Measurements from ENCODE around the gene MCC.

MCC gene

GRCh38 chr5:113358696-113359095 is 129.6 kb downstream of the MCC start:
- Histone ChIP-seq H3K9me3 (ENCODE audit: control insufficient read depth, low read length) (no peaks in the 10 kb centered on the region), H3K27ac (ENCODE audit: insufficient read depth, low read length, poor library complexity, severe bottlenecking) (no peak overlapping the region), H3K27me3 (replicated peaks; ENCODE audit: control insufficient read depth, insufficient read depth, low read length, poor library complexity, severe bottlenecking) (no peaks in the 10 kb centered on the region), H3K36me3 (ENCODE audit: control insufficient read depth, insufficient read depth, low read length) (no peaks in the 10 kb centered on the region), H3K4me1 (ENCODE audit: control insufficient read depth, insufficient read depth, low read length, poor library complexity, severe bottlenecking) (no peaks in the 10 kb centered on the region), H3K4me3 (ENCODE audit: insufficient read depth, low read depth, low read length, poor library complexity, severe bottlenecking) (no peak overlapping the region)
- DNase-seq, result no peak

GRCh38 chr5:113357696-113358476 is 130.4 kb downstream of the MCC start:
- Histone ChIP-seq H3K9me3 (ENCODE audit: control insufficient read depth, low read length) (no peaks in the 10 kb centered on the region), H3K4me1 (ENCODE audit: control insufficient read depth, insufficient read depth, low read length, poor library complexity, severe bottlenecking) (no peaks in the 10 kb centered on the region), H3K27me3 (replicated peaks; ENCODE audit: control insufficient read depth, insufficient read depth, low read length, poor library complexity, severe bottlenecking) (no peaks in the 10 kb centered on the region), H3K4me3 (ENCODE audit: insufficient read depth, low read depth, low read length, poor library complexity, severe bottlenecking) (no peak overlapping the region), H3K36me3 (ENCODE audit: control insufficient read depth, insufficient read depth, low read length) (no peaks in the 10 kb centered on the region), H3K27ac (ENCODE audit: insufficient read depth, low read length, poor library complexity, severe bottlenecking) (no peak overlapping the region)
- no peak for DNase-seq

GRCh38 chr5:113356487-113356886 is 131.8 kb downstream of the MCC start:
- no peak for DNase-seq
- H3K9me3 ChIP-seq (ENCODE audit: control insufficient read depth, low read length), result no peaks in the 10 kb centered on the region
- H3K4me3 ChIP-seq (ENCODE audit: insufficient read depth, low read depth, low read length, poor library complexity, severe bottlenecking), result no peak overlapping the region
- no peak overlapping the region for H3K27ac ChIP-seq (ENCODE audit: insufficient read depth, low read length, poor library complexity, severe bottlenecking)
- no peaks in the 10 kb centered on the region for H3K36me3 ChIP-seq (ENCODE audit: control insufficient read depth, insufficient read depth, low read length)
- H3K27me3 ChIP-seq (replicated peaks; ENCODE audit: control insufficient read depth, insufficient read depth, low read length, poor library complexity, severe bottlenecking), result no peaks in the 10 kb centered on the region
- H3K4me1 ChIP-seq (ENCODE audit: control insufficient read depth, insufficient read depth, low read length, poor library complexity, severe bottlenecking), result no peaks in the 10 kb centered on the region

GRCh38 chr5:113354055-113354454 is 134.2 kb downstream of the MCC start:
- Histone ChIP-seq H3K4me1 (ENCODE audit: control insufficient read depth, insufficient read depth, low read length, poor library complexity, severe bottlenecking) (no peaks in the 10 kb centered on the region), H3K27ac (ENCODE audit: insufficient read depth, low read length, poor library complexity, severe bottlenecking) (no peak overlapping the region), H3K36me3 (ENCODE audit: control insufficient read depth, insufficient read depth, low read length) (no peaks in the 10 kb centered on the region), H3K9me3 (ENCODE audit: control insufficient read depth, low read length) (no peaks in the 10 kb centered on the region), H3K27me3 (replicated peaks; ENCODE audit: control insufficient read depth, insufficient read depth, low read length, poor library complexity, severe bottlenecking) (no peaks in the 10 kb centered on the region), H3K4me3 (ENCODE audit: insufficient read depth, low read depth, low read length, poor library complexity, severe bottlenecking) (no peak overlapping the region)
- DNase-seq, result no peak

GRCh38 chr5:113347572-113347971 is 140.7 kb downstream of the MCC start:
- Histone ChIP-seq H3K4me3 (ENCODE audit: insufficient read depth, low read depth, low read length, poor library complexity, severe bottlenecking) (no peak overlapping the region), H3K36me3 (ENCODE audit: control insufficient read depth, insufficient read depth, low read length) (no peaks in the 10 kb centered on the region), H3K27ac (ENCODE audit: insufficient read depth, low read length, poor library complexity, severe bottlenecking) (no peak overlapping the region), H3K4me1 (ENCODE audit: control insufficient read depth, insufficient read depth, low read length, poor library complexity, severe bottlenecking) (no peaks in the 10 kb centered on the region), H3K27me3 (replicated peaks; ENCODE audit: control insufficient read depth, insufficient read depth, low read length, poor library complexity, severe bottlenecking) (no peaks in the 10 kb centered on the region), H3K9me3 (ENCODE audit: control insufficient read depth, low read length) (no peaks in the 10 kb centered on the region)
- DNase-seq, result no peak

- Histone ChIP-seq H3K4me3 (ENCODE audit: insufficient read depth, low read depth, low read length, poor library complexity, severe bottlenecking) (no peak overlapping the region), H3K4me1 (ENCODE audit: control insufficient read depth, insufficient read depth, low read length, poor library complexity, severe bottlenecking) (no peaks in the 10 kb centered on the region), H3K27ac (ENCODE audit: insufficient read depth, low read length, poor library complexity, severe bottlenecking) (no peak overlapping the region), H3K9me3 (ENCODE audit: control insufficient read depth, low read length) (no peaks in the 10 kb centered on the region), H3K36me3 (ENCODE audit: control insufficient read depth, insufficient read depth, low read length) (no peaks in the 10 kb centered on the region), H3K27me3 (replicated peaks; ENCODE audit: control insufficient read depth, insufficient read depth, low read length, poor library complexity, severe bottlenecking) (no peaks in the 10 kb centered on the region)
- no peak for DNase-seq
Measured at GRCh38 chr5:113344973-113345940, 143.0 kb downstream of the MCC start.

- Histone ChIP-seq H3K4me1 (ENCODE audit: control insufficient read depth, insufficient read depth, low read length, poor library complexity, severe bottlenecking) (no peaks in the 10 kb centered on the region), H3K36me3 (ENCODE audit: control insufficient read depth, insufficient read depth, low read length) (no peaks in the 10 kb centered on the region), H3K27ac (ENCODE audit: insufficient read depth, low read length, poor library complexity, severe bottlenecking) (no peak overlapping the region), H3K4me3 (ENCODE audit: insufficient read depth, low read depth, low read length, poor library complexity, severe bottlenecking) (no peak overlapping the region), H3K9me3 (ENCODE audit: control insufficient read depth, low read length) (no peaks in the 10 kb centered on the region), H3K27me3 (replicated peaks; ENCODE audit: control insufficient read depth, insufficient read depth, low read length, poor library complexity, severe bottlenecking) (no peaks in the 10 kb centered on the region)
- DNase-seq, result no peak
Measured at GRCh38 chr5:113343343-113343742, 144.9 kb downstream of the MCC start.

- no peak overlapping the region for H3K4me3 ChIP-seq (ENCODE audit: insufficient read depth, low read depth, low read length, poor library complexity, severe bottlenecking)
- no peak for DNase-seq
- no peak overlapping the region for H3K27ac ChIP-seq (ENCODE audit: insufficient read depth, low read length, poor library complexity, severe bottlenecking)
- H3K27me3 ChIP-seq (replicated peaks; ENCODE audit: control insufficient read depth, insufficient read depth, low read length, poor library complexity, severe bottlenecking), result no peaks in the 10 kb centered on the region
- no peaks in the 10 kb centered on the region for H3K9me3 ChIP-seq (ENCODE audit: control insufficient read depth, low read length)
- no peaks in the 10 kb centered on the region for H3K4me1 ChIP-seq (ENCODE audit: control insufficient read depth, insufficient read depth, low read length, poor library complexity, severe bottlenecking)
- H3K36me3 ChIP-seq (ENCODE audit: control insufficient read depth, insufficient read depth, low read length), result no peaks in the 10 kb centered on the region
Measured at GRCh38 chr5:113340537-113340936, 147.7 kb downstream of the MCC start.

- H3K4me3 ChIP-seq (ENCODE audit: insufficient read depth, low read depth, low read length, poor library complexity, severe bottlenecking), result no peak overlapping the region
- H3K36me3 ChIP-seq (ENCODE audit: control insufficient read depth, insufficient read depth, low read length), result no peaks in the 10 kb centered on the region
- H3K27ac ChIP-seq (ENCODE audit: insufficient read depth, low read length, poor library complexity, severe bottlenecking), result no peak overlapping the region
- no peak for DNase-seq
- no peaks in the 10 kb centered on the region for H3K27me3 ChIP-seq (replicated peaks; ENCODE audit: control insufficient read depth, insufficient read depth, low read length, poor library complexity, severe bottlenecking)
- H3K9me3 ChIP-seq (ENCODE audit: control insufficient read depth, low read length), result no peaks in the 10 kb centered on the region
- H3K4me1 ChIP-seq (ENCODE audit: control insufficient read depth, insufficient read depth, low read length, poor library complexity, severe bottlenecking), result no peaks in the 10 kb centered on the region
Measured at GRCh38 chr5:113338628-113339027, 149.6 kb downstream of the MCC start.
